Endothelial cell of umbilical vein (primary cell): ENCODE measurements around the gene PKNOX2. TPM values are rescaled to one million over a fixed set of nuclear protein-coding genes. Genes with fewer than 3 reads are reported as not detected.

ENCODE experiments used
- BruUV-seq: library from RNA; stranded (reverse); fragments of 400-500 nt; replicated peaks from 2 replicates; lab custom pipeline; 2021; lab: Mats Ljungman, UMichigan
- CTCF ChIA-PET: fragments of 300-600, 350-600 bp; sonication (Branson Sonifier 250); formaldehyde crosslinking; loops from one replicate; lab custom pipeline; 2021; ENCODE audit warnings: antibody characterized with exemption, inconsistent platforms; lab: Charles Lee
- POLR2A ChIA-PET: fragments of 300-600, 350-600 bp; sonication (Branson Sonifier 250); formaldehyde crosslinking; loops from one replicate; lab custom pipeline; 2021; ENCODE audit warnings: antibody characterized with exemption, inconsistent platforms; lab: Charles Lee
- DNase-seq: peaks from one replicate; pipeline ENCODE4 v3.0.0-alpha.2; 2011; ENCODE audit warnings: low read depth, low spot score
- FAIRE-seq: peaks from 2 replicates; lab custom pipeline; 2011; peaks lifted over from hg19 to GRCh38; lab: Jason Lieb, UNC
- H2AFZ ChIP-seq: 2 replicates; pipeline ENCODE4 v1.6.0; 2012; ENCODE audit warnings: low read depth, low read length, control low read depth, inconsistent platforms
- H3K27ac ChIP-seq: 2 replicates; pipeline ENCODE4 v1.5.1; 2011; ENCODE audit warnings: low read depth, mild to moderate bottlenecking, control low read depth, low read length, moderate library complexity; ENCODE audit not compliant: insufficient read depth
- H3K27me3 ChIP-seq, 2 experiments: 2 replicates each; pipeline versions ENCODE4 v1.6.0 to v1.6.1; 2011; ENCODE audit warnings: low read length in 2 of 2, mixed read lengths in 1 of 2; ENCODE audit not compliant: control insufficient read depth in 2 of 2, insufficient read depth in 2 of 2
- H3K36me3 ChIP-seq, 2 experiments: 2 replicates in 1 of 2; 3 replicates in 1 of 2; pipeline ENCODE4 v1.5.1; 2011; ENCODE audit warnings: low read length in 2 of 2, mild to moderate bottlenecking in 1 of 2, moderate library complexity in 1 of 2; ENCODE audit not compliant: control insufficient read depth in 2 of 2, insufficient read depth in 2 of 2; ENCODE audit errors: extremely low read depth in 1 of 2
- H3K4me1 ChIP-seq: 3 replicates; pipeline ENCODE4 v1.5.1; 2011; ENCODE audit warnings: mild to moderate bottlenecking, low read length; ENCODE audit not compliant: control insufficient read depth, insufficient read depth; ENCODE audit errors: extremely low read depth
- H3K4me2 ChIP-seq: 2 replicates; pipeline ENCODE4 v1.6.1; 2011; ENCODE audit warnings: low read length, control low read depth, mixed read lengths; ENCODE audit not compliant: insufficient read depth
- H3K4me3 ChIP-seq, 3 experiments: fragments of 200-600 bp in 1 of 3; sonication (generic), shearing (Covaris generic) in 1 of 3; replicated peaks in 1 of 3; 2 replicates each; pipeline ENCODE4 v1.5.1; 2011 to 2016; ENCODE audit warnings: control low read depth in 3 of 3, low read length in 3 of 3, mild to moderate bottlenecking in 2 of 3, inconsistent platforms in 1 of 3, low read depth in 1 of 3, moderate library complexity in 1 of 3; ENCODE audit not compliant: insufficient read depth in 1 of 3
- H3K79me2 ChIP-seq: 2 replicates; pipeline ENCODE4 v1.6.0; 2012; ENCODE audit warnings: low read length, inconsistent platforms; ENCODE audit not compliant: control insufficient read depth, insufficient read depth
- H3K9ac ChIP-seq: replicated peaks from 2 replicates; pipeline ENCODE3; 2011; ENCODE audit warnings: low read length, control low read depth; ENCODE audit not compliant: insufficient read depth; ENCODE audit errors: extremely low read depth
- H3K9me1 ChIP-seq: replicated peaks from 3 replicates; pipeline ENCODE4 v1.6.0; 2011; ENCODE audit warnings: mild to moderate bottlenecking, low read length; ENCODE audit not compliant: control insufficient read depth, insufficient read depth; ENCODE audit errors: extremely low read depth
- H3K9me3 ChIP-seq: replicated peaks from 2 replicates; pipeline ENCODE4 v1.5.1; 2012; ENCODE audit warnings: low read length, inconsistent platforms; ENCODE audit not compliant: control insufficient read depth, insufficient read depth
- H4K20me1 ChIP-seq: replicated peaks from 2 replicates; pipeline ENCODE3; 2011; ENCODE audit warnings: mild to moderate bottlenecking, low read length; ENCODE audit not compliant: control insufficient read depth, insufficient read depth; ENCODE audit errors: extremely low read depth
- CTCF ChIP-seq, 2 donors: IDR thresholded peaks; 1 replicate in 1 of 2; 2 replicates in 1 of 2; pipeline ENCODE4 v1.5.1; 2011; ENCODE audit warnings: low read length in 2 of 2, mild to moderate bottlenecking in 2 of 2, moderate library complexity in 2 of 2, control low read depth in 1 of 2, inconsistent platforms in 1 of 2, low read depth in 1 of 2; ENCODE audit not compliant: insufficient read depth in 1 of 2; ENCODE audit errors: extremely low read depth in 1 of 2
- FOS ChIP-seq: IDR thresholded peaks from 2 replicates; pipeline ENCODE4 v1.6.1; 2011; ENCODE audit warnings: mild to moderate bottlenecking, low read length, moderate library complexity, borderline replicate concordance; ENCODE audit not compliant: insufficient read depth
- GATA2 ChIP-seq: IDR thresholded peaks from 2 replicates; pipeline ENCODE4 v1.7.0; 2011; ENCODE audit warnings: low read depth, mild to moderate bottlenecking, moderate library complexity, mixed read lengths, low read length; ENCODE audit not compliant: insufficient read length, insufficient read depth
- JUN ChIP-seq: IDR thresholded peaks from 2 replicates; pipeline ENCODE4 v1.6.1; 2011; ENCODE audit warnings: borderline replicate concordance, low read depth; ENCODE audit not compliant: insufficient read length, insufficient read depth
- POLR2A ChIP-seq: IDR thresholded peaks from 2 replicates; pipeline ENCODE4 v1.6.1; 2012; ENCODE audit warnings: low read depth, mild to moderate bottlenecking, control low read depth, low read length
- POLR2AphosphoS5 ChIP-seq: IDR thresholded peaks from 2 replicates; pipeline ENCODE4 v1.6.1; 2012; ENCODE audit warnings: low read depth, mild to moderate bottlenecking, control low read depth, low read length, moderate library complexity; ENCODE audit not compliant: insufficient read depth
- dilution Hi-C: fragments of 300-500 bp; cut with MboI; formaldehyde crosslinking; loops from one replicate; pipeline ENCODE4 v1.15.0; 2019; ENCODE audit warnings: low sequenced_read_pairs; ENCODE audit not compliant: extremely low pct_ligation_motif_present
- intact Hi-C: fragments of 100-400 bp; cut with micrococcal nuclease; formaldehyde crosslinking; loops from one replicate; pipeline ENCODE4 v1.10.0; 2022
- polyA plus RNA-seq, 4 experiments: library from polyadenylated mRNA; depleted of rRNA in 3 of 4; stranded (reverse) in 3 of 4; unstranded in 1 of 4; fragments of >200 nt; gene quantifications; 2 replicates each; pipeline versions ENCODE4 v1.2.1 to v1.2.3, GENCODE V29; 2011 to 2012; ENCODE audit warnings: missing spikeins in 1 of 4
- total RNA-seq: library from RNA; stranded (reverse); gene quantifications from 2 replicates; pipeline ENCODE4 v1.2.3, GENCODE V29; 2021

Gene PKNOX2
- total and polyA plus RNA-seq, 2 donors (not counting 3 experiments of a cell fraction or from before 2014, with no cell fraction given): 0.11 to 0.91 TPM

- Histone ChIP-seq H3K4me1 (no peaks in the 10 kb centered on the region), H3K27me3 (peaks cover 0 to 3% of the 10 kb centered on the region in 2 experiments), H3K4me2 (no peak overlapping the region), H3K27ac (no peak overlapping the region), H2AFZ (no peak overlapping the region), H4K20me1 (no peaks in the 10 kb centered on the region), H3K79me2 (no peaks in the 10 kb centered on the region), H3K36me3 (no peaks in the 10 kb centered on the region), H3K4me3 (no peak overlapping the region), H3K9ac (no peak overlapping the region), H3K9me1 (no peaks in the 10 kb centered on the region), H3K9me3 (no peaks in the 10 kb centered on the region)
- DNase-seq (no peak), FAIRE-seq (no peak)
- POLR2A ChIA-PET: no interaction called here
- intact Hi-C loops: no loop called here
- no peak for TF ChIP-seq POLR2A
- TF ChIP-seq JUN: no peak
- no peak for TF ChIP-seq CTCF (IDR thresholded peaks at IDR 0.05; ENCODE audit: extremely low read depth in 1 of 2, insufficient read depth in 1 of 2, low read depth in 1 of 2, low read length in 2 of 2)
- no peak for TF ChIP-seq GATA2
- TF ChIP-seq POLR2AphosphoS5: no peak
- TF ChIP-seq FOS: no peak
- dilution Hi-C loops: no loop called here
- no TSS peak for BruUV-seq
- CTCF ChIA-PET: interaction anchor here (1.2 to 1.6 kb wide), 3 partner anchors 18 to 36 kb away, joined by 4 read pairs; no protein-coding TSS in a partner anchor
These were observed 217.8 kb downstream of the PKNOX2 start for GRCh38 chr11:125382314-125382791.
